Globus pallidus (tissue), 1 donor: ENCODE measurements around the gene ALOX15B.
"Not testable (repeated sequence)": the region's sequence is repeated elsewhere in the genome, so short reads cannot be mapped to it uniquely, and the experiment has no call there.

ENCODE experiments used
- DNase-seq: peaks from one replicate; pipeline ENCODE4 v3.0.0-alpha.2; 2015; ENCODE audit warnings: low spot score

ALOX15B gene

GRCh38 chr17:8013731-8014557 lies 24.9 kb upstream of the ALOX15B start:
- no peak for DNase-seq

- no peak for DNase-seq
Observed at GRCh38 chr17:8014558-8014850, 24.4 kb upstream of the ALOX15B start.

GRCh38 chr17:8015236-8015956 lies 23.5 kb upstream of the ALOX15B start:
- DNase-seq = no peak

GRCh38 chr17:8015957-8016631 lies 22.8 kb upstream of the ALOX15B start:
- no peak for DNase-seq

- DNase-seq = peak; percentile 7
Observed at GRCh38 chr17:8016632-8017424, 22.0 kb upstream of the ALOX15B start.

GRCh38 chr17:8018436-8018835 lies 20.4 kb upstream of the ALOX15B start:
- no peak for DNase-seq

- no peak for DNase-seq
Observed at GRCh38 chr17:8019166-8019565, 19.7 kb upstream of the ALOX15B start.

- DNase-seq = no peak
Observed at GRCh38 chr17:8019665-8020650, 18.9 kb upstream of the ALOX15B start.

GRCh38 chr17:8020776-8021564 lies 17.9 kb upstream of the ALOX15B start:
- DNase-seq = no peak

- no peak for DNase-seq
Observed at GRCh38 chr17:8021565-8022359, 17.1 kb upstream of the ALOX15B start.

- DNase-seq = no peak
Observed at GRCh38 chr17:8022360-8023003, 16.4 kb upstream of the ALOX15B start.

GRCh38 chr17:8024161-8024560 lies 14.7 kb upstream of the ALOX15B start:
- not testable (repeated sequence) for DNase-seq

GRCh38 chr17:8025176-8025911 lies 13.5 kb upstream of the ALOX15B start:
- no peak for DNase-seq

GRCh38 chr17:8029121-8029520 lies 9.7 kb upstream of the ALOX15B start:
- DNase-seq = no peak

- DNase-seq = no peak
Observed at GRCh38 chr17:8031261-8031661, 7.6 kb upstream of the ALOX15B start.

GRCh38 chr17:8031950-8032349 lies 6.9 kb upstream of the ALOX15B start:
- no peak for DNase-seq

GRCh38 chr17:8032442-8032841 lies 6.4 kb upstream of the ALOX15B start:
- DNase-seq = no peak

- DNase-seq = no peak
Observed at GRCh38 chr17:8039611-8040168, 831 bp downstream of the ALOX15B start.
